ENCODE data around the gene RPS10.

The RPS10 gene

GRCh38 chr6:34425498-34426410 is at the start of gene RPS10:
Gene RPS10, minus strand, starts transcription at chr6:34426069. Its CDS starts 848 bp downstream, at chr6:34425221.
- TF ChIP-seq CTCF (IDR thresholded peaks at IDR 0.05; ENCODE audit: low read depth, low read length, missing control alignments): no peak
- DNase-seq (ENCODE audit: low read depth): peak; percentile 73

GRCh38 chr6:34475238-34475682 is 49.4 kb upstream of the RPS10 start:
- DNase-seq (ENCODE audit: low read depth): no peak
- H3K4me3 ChIP-seq (ENCODE audit: low read depth, low read length): no peak overlapping the region
- TF ChIP-seq CTCF (IDR thresholded peaks at IDR 0.05; ENCODE audit: low read depth, low read length, missing control alignments): no peak

More at GRCh38 chr6:34425498-34426410, at the start of gene RPS10:
- peak within 1 kb of the TSS; percentile 96 for H3K4me3 ChIP-seq (ENCODE audit: low read depth, low read length)

- no peak for TF ChIP-seq CTCF (IDR thresholded peaks at IDR 0.05; ENCODE audit: low read depth, low read length, missing control alignments)
- no peak for DNase-seq (ENCODE audit: low read depth)
- no peak overlapping the region for H3K4me3 ChIP-seq (ENCODE audit: low read depth, low read length)
Measured at GRCh38 chr6:34474754-34475153, 48.9 kb upstream of the RPS10 start.

GRCh38 chr6:34473967-34474366 is 48.1 kb upstream of the RPS10 start:
- no peak for TF ChIP-seq CTCF (IDR thresholded peaks at IDR 0.05; ENCODE audit: low read depth, low read length, missing control alignments)
- DNase-seq (ENCODE audit: low read depth): no peak
- H3K4me3 ChIP-seq (ENCODE audit: low read depth, low read length): no peak overlapping the region

GRCh38 chr6:34472425-34472824 is 46.6 kb upstream of the RPS10 start:
- DNase-seq (ENCODE audit: low read depth): no peak
- TF ChIP-seq CTCF (IDR thresholded peaks at IDR 0.05; ENCODE audit: low read depth, low read length, missing control alignments): no peak

GRCh38 chr6:34469499-34469898 is 43.6 kb upstream of the RPS10 start:
- no peak overlapping the region for H3K4me3 ChIP-seq (ENCODE audit: low read depth, low read length)
- TF ChIP-seq CTCF (IDR thresholded peaks at IDR 0.05; ENCODE audit: low read depth, low read length, missing control alignments): no peak
- no peak for DNase-seq (ENCODE audit: low read depth)

More at GRCh38 chr6:34472425-34472824, 46.6 kb upstream of the RPS10 start:
- no peak overlapping the region for H3K4me3 ChIP-seq (ENCODE audit: low read depth, low read length)

Measured in GM12864 (cell line).